Transverse colon (tissue), 4 donors: ENCODE measurements around the gene ISYNA1. TPM values are rescaled to one million over a fixed set of nuclear protein-coding genes. Genes with fewer than 3 reads are reported as not detected.

ENCODE experiments used
- DNase-seq: peaks from one replicate; pipeline ENCODE4 v3.0.0-alpha.2; 2019
- H3K27ac ChIP-seq, 4 donors: fragments of 200-600 bp; sonication (generic); 2 replicates each; pipeline ENCODE4 v1.5.1; 2016 to 2018; ENCODE audit warnings: inconsistent platforms in 4 of 4
- H3K27me3 ChIP-seq: fragments of 200-600 bp; sonication (generic); 2 replicates; pipeline ENCODE4 v1.5.1; 2017; ENCODE audit warnings: inconsistent platforms
- H3K36me3 ChIP-seq, 4 donors: fragments of 200-600 bp; sonication (generic); 2 replicates each; pipeline ENCODE4 v1.5.1; 2017 to 2019; ENCODE audit warnings: inconsistent platforms in 4 of 4
- H3K4me1 ChIP-seq, 4 donors: fragments of 200-600 bp; sonication (generic); 2 replicates each; pipeline ENCODE4 v1.5.1; 2017 to 2020; ENCODE audit warnings: inconsistent platforms in 4 of 4
- H3K4me3 ChIP-seq, 4 donors: fragments of 200-600 bp; sonication (generic); 1 replicate in 1 of 4; 2 replicates in 3 of 4; pipeline versions ENCODE4 v1.5.1 to v1.6.1; 2017 to 2019; ENCODE audit warnings: inconsistent platforms in 4 of 4
- H3K9me3 ChIP-seq, 2 donors: fragments of 200-600 bp; sonication (generic); 2 replicates each; pipeline ENCODE4 v1.5.1; 2017 to 2019; ENCODE audit warnings: inconsistent platforms in 2 of 2
- CTCF ChIP-seq, 5 experiments: fragments of 200-600 bp in 3 of 5; fragments of 450-650 bp in 2 of 5; sonication (generic) in 3 of 5; IDR thresholded peaks; 1 replicate in 2 of 5; 2 replicates in 3 of 5; pipeline ENCODE4 v1.5.1; 2016 to 2017; ENCODE audit warnings: antibody characterized with exemption in 5 of 5, inconsistent platforms in 3 of 5, mild to moderate bottlenecking in 2 of 5, moderate library complexity in 1 of 5
- EP300 ChIP-seq: sonication (generic); formaldehyde crosslinking; IDR thresholded peaks from one replicate; pipeline ENCODE4 v1.6.1; 2017; ENCODE audit warnings: antibody characterized with exemption, low read depth
- POLR2A ChIP-seq: fragments of 450-650 bp; IDR thresholded peaks from one replicate; pipeline ENCODE4 v1.6.1; 2016; ENCODE audit warnings: antibody characterized with exemption, mild to moderate bottlenecking, moderate library complexity
- POLR2AphosphoS5 ChIP-seq, 3 donors: sonication (generic); formaldehyde crosslinking; IDR thresholded peaks; one replicate each; pipeline ENCODE4 v1.6.1; 2016; ENCODE audit warnings: antibody characterized with exemption in 3 of 3
- WGBS, 2 donors: methylation state at CpG; one replicate each; pipeline ENCODE4 v1.1.5; 2018; ENCODE audit warnings: low coverage in 1 of 2; 5-methylcytosine and 5-hydroxymethylcytosine counted together
- in situ Hi-C, 4 donors: fragments of 200-750 bp; cut with MboI; loops; one replicate each; pipeline versions ENCODE4 v1.15.0 to v1.15.1; 2017; ENCODE audit warnings: low sequenced_read_pairs in 3 of 4, low pct_ligation_motif_present in 1 of 4, low pct_unique_long_range_greater_than_20kb in 1 of 4
- intact Hi-C: fragments of 100-400 bp; cut with DNase I; formaldehyde crosslinking; loops from one replicate; pipeline ENCODE4 v1.15.1; 2023; ENCODE audit warnings: low total_unique reads
- total RNA-seq, 4 donors: library from RNA; depleted of rRNA; stranded (reverse); fragments of >200 nt; gene quantifications; one replicate each; pipeline ENCODE4 v1.1.0, GENCODE V29; 2016

Gene ISYNA1
- total RNA-seq, 4 donors from 2014 or later, result 3.0 to 15.1 (median 8.8) TPM

DNA sequence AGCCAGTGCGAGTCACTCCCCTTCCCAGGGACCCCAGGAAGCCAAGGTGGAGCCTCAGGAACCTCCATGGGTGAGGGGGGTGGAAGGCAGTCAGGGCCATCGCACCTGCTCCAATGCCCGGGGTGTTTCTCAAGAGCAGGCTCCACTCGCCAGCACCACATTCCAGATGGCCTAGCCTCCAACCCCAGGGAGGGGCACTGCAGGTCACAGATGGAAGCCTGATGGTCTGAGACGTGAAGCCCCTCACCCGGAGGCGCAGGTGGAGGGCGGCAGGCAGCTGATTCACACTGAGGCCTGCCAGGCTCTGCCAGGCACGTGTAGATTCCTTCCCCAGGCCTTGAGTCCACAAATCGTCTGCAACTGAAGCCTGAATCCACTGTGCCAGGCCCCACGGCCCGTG lies 23.0 kb upstream of the ISYNA1 start:
- peaks cover 28 to 60% (median 50%) of the 10 kb centered on the region in 4 donors for H3K4me1 ChIP-seq
- in situ Hi-C loops, result loop anchor here (25.0 kb wide), 3 partner anchors 126 to 401 kb away; partner anchors contain the start of genes REX1BD (in 2 of the 4) and UPF1 (in 2 of the 4)
- peak overlapping the region; percentile 75 to 89 (median 85) for H3K27ac ChIP-seq
- peaks cover 0 to 6% (median 0%) of the 10 kb centered on the region in 4 donors for H3K36me3 ChIP-seq
- intact Hi-C loops, result loop anchor here (10.0 kb wide), 1 partner anchor 54 kb away; no protein-coding TSS in a partner anchor
- TF ChIP-seq POLR2AphosphoS5 (IDR thresholded peaks at IDR 0.05) (no peak), EP300 (no peak), CTCF (IDR thresholded peaks at IDR 0.05) (no peak), POLR2A (no peak)
- no peaks in the 10 kb centered on the region for H3K27me3 ChIP-seq
- H3K4me3 ChIP-seq, result no peak overlapping the region
- DNase-seq, result no peak
- H3K9me3 ChIP-seq, result no peaks in the 10 kb centered on the region
- WGBS, 2 donors, result 93% methylated on average over 5 of the region's 12 CpGs; no CpG with 5 or more reads in 1 of the 2 donors

DNA sequence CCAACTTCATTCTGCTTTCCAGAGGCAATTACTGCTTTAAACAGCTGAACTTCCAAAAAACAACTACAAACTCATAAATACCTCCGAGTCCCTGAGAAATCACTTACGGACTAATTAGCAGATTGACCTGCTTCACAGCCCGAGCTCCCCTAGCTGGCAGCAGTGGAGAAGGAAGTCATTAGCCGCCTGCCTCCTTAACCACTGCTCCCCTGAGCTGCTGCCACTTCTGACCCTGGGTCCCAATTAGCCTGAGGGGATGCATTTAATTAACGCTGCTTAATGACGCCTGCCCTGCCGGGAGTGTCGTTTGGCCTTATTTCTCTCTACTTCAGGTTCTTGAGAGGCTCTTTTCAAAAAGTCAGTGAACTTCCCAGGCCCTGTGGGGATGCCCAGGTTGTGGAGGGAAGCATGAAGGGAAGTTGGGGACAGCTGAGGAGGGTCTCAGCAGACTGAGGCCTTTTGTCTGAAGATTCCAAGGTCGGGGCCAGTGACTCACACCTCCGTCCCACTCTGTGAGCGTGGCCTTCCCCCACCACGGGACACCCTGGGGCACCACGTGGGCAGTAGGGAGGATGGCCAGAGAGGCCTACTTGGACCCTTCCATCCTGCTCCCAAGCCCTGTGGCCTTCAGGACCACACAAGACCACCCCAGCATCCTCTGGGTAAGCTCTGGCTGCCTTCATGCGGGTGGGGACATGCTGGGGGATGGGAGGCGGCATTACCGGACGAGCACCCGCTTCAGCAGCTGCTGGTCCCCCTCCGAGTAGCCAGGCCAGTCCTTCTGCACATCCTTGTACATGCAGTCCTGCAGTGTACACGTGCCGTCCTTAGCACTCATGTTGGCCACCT lies 19.8 kb upstream of the ISYNA1 start:
- Histone ChIP-seq H3K36me3 (peaks cover 0 to 6% (median 0%) of the 10 kb centered on the region in 4 donors), H3K4me1 (peaks cover 16 to 40% (median 33%) of the 10 kb centered on the region in 4 donors), H3K27ac (peak overlapping the region; percentile 53 to 89 (median 58)), H3K9me3 (no peaks in the 10 kb centered on the region), H3K27me3 (no peaks in the 10 kb centered on the region), H3K4me3 (no peak overlapping the region)
- intact Hi-C loops (no loop called here), in situ Hi-C loops (loop anchor here (25.0 kb wide), 3 partner anchors 130 to 405 kb away; partner anchors contain the start of genes REX1BD (in 2 of the 4) and UPF1 (in 2 of the 4))
- no peak for TF ChIP-seq CTCF (IDR thresholded peaks at IDR 0.05)
- no peak for TF ChIP-seq POLR2A
- no peak for TF ChIP-seq POLR2AphosphoS5 (IDR thresholded peaks at IDR 0.05)
- TF ChIP-seq EP300, result no peak
- no peak for DNase-seq
- WGBS, 2 donors, result 77% methylated on average over 18 of the region's 21 CpGs; no CpG with 5 or more reads in 1 of the 2 donors

DNA sequence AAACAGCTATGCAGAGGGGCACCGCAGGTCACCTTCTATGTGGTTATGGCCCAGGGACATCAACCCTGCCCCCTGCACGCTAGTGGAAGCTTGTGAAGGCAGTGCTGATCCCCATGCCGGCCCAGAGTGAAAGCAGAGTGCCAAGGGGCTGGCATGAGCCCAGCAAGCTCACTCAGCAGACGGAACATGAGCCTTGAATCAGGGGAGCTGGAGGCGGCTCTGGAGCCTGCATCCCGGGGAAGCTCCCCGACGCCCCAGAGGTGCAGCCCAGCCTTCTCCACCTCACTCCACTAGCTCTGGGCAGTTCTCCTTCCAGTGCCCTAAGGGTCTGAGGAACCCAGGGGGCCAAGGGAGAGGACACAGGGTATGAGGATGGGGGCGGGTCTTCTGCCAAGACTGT lies 19.0 kb upstream of the ISYNA1 start:
- Histone ChIP-seq H3K27ac (peak overlapping the region; percentile 53 to 89 (median 58)), H3K9me3 (no peaks in the 10 kb centered on the region), H3K27me3 (no peaks in the 10 kb centered on the region), H3K4me1 (peaks cover 16 to 40% (median 33%) of the 10 kb centered on the region in 4 donors), H3K36me3 (peaks cover 0 to 6% (median 0%) of the 10 kb centered on the region in 4 donors), H3K4me3 (no peak overlapping the region)
- in situ Hi-C loops (loop anchor here (25.0 kb wide), 3 partner anchors 130 to 405 kb away; partner anchors contain the start of genes REX1BD (in 2 of the 4) and UPF1 (in 2 of the 4)), intact Hi-C loops (no loop called here)
- WGBS, 2 donors, result 73 to 100% methylated on average over 2 to 9 of the region's 9 CpGs
- TF ChIP-seq POLR2A, result no peak
- peak; percentile 48 for DNase-seq

DNA sequence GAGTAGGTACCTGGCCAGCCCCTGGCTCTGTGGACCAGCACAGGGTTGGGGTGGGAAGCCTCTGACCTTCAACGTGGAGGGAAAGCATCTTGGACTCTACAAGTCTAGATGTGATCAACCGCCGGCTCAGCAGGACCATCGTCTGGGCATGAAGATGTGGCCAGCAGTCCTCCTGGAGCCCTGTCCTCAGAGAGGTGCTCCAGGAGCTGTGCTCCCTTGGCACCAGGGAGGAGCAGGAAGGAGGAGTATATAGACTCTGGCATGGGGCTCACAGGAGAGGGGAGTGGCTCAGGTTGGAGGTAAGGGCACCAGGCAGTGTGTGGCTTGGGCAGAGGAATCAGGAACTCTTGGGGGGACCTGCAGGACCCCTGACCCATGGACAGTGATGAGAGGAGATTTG lies 18.3 kb upstream of the ISYNA1 start:
- WGBS, 2 donors, result 60 to 82% methylated on average over 1 to 4 of the region's 4 CpGs

More for the DNA sequence above, 18.3 kb upstream of the ISYNA1 start:
- DNase-seq, result no peak
- H3K4me3 ChIP-seq, result no peak overlapping the region
- no peak for TF ChIP-seq EP300
- no peak for TF ChIP-seq CTCF (IDR thresholded peaks at IDR 0.05)
- TF ChIP-seq POLR2AphosphoS5 (IDR thresholded peaks at IDR 0.05), result no peak
- TF ChIP-seq POLR2A, result no peak
- in situ Hi-C loops (loop anchor here (25.0 kb wide), 3 partner anchors 131 to 406 kb away; partner anchors contain the start of genes REX1BD (in 2 of the 4) and UPF1 (in 2 of the 4)), intact Hi-C loops (no loop called here)
- H3K27ac ChIP-seq, result peak overlapping the region; percentile 53 to 89 (median 58)
- peaks cover 0 to 3% (median 0%) of the 10 kb centered on the region in 4 donors for H3K36me3 ChIP-seq
- no peaks in the 10 kb centered on the region for H3K27me3 ChIP-seq
- peaks cover 16 to 37% (median 28%) of the 10 kb centered on the region in 4 donors for H3K4me1 ChIP-seq
- H3K9me3 ChIP-seq, result no peaks in the 10 kb centered on the region
